GM21447 (cell line): ENCODE measurements around the gene UVRAG.
"Not testable (repeated sequence)": the region's sequence is repeated elsewhere in the genome, so short reads cannot be mapped to it uniquely, and the experiment has no call there.

Experiments
- ATAC-seq: cut with Tn5 transposase; IDR thresholded peaks from one replicate; pipeline ENCODE4 v1.9.1; 2021; ENCODE audit not compliant: unreplicated experiment

Gene UVRAG

DNA sequence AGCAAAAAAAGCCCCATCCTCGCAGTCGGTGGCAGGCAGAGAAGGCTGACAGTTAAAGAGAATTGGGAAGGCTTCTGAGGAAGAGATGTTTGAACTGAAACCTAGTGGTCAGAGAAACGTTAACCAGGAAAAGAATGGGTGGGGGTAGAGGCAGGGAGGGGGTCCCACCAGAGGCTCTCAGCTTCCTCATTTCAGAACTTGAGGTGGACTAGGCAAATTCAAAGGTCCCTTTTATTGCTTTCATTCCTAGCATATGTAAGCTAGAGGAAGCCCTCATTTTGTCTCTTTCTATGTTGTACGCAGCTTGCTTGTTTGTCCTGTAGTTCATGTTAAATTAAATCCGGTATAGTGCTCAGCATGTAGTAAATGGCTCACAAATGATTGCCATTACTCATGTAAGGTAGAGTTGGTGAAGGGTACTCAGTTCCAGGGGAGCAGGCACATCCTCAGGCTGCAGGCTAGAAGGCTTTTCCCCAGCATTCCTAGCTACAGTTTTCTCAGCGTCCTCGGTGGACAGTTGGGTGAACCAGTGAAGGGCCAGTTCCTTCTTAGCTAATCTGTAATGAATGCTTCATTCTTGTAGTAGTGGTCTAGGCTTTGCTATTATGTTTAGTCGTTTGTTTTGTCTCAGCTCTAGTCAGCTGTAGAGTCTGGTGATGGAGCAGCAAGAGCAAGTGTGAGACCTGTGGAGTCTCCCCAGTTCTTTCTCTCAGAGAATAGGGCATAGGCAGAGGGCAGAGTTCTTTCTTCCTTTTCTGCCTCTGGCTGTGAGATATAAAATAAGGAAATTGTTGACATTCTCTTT is 58.6 kb downstream of the UVRAG start:
- ATAC-seq, result peak; percentile 76

DNA sequence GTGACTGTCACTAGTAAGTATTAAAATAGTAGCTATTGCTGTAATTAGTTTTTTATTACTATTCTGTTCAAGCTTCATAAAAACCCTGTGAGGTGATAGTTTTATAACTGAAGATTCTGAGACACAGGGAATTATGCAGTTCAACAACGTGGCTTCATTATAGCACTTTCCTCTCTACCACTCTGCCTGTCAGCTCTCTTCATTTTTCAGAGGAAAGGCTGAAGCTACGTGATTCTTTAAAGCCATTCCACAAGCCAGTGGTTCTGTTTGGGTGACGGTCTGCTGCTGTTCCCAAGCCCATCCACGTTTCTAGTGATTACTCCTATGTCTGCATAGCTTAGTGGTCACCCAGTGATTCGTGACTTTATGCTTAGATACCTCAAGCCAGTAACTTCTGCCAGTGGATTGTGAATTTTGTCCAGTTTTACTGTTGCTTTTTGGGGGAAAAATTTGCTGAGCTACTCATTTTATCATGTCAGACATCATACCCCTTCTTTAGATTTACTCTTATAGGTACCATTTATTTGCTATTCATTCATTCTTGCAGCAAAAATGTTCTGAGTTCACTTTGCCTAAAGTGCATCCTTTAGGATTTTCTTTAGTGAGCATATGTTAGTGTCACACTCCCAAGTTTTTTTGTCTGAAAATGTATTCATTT is 59.8 kb downstream of the UVRAG start:
- ATAC-seq, result no peak

DNA sequence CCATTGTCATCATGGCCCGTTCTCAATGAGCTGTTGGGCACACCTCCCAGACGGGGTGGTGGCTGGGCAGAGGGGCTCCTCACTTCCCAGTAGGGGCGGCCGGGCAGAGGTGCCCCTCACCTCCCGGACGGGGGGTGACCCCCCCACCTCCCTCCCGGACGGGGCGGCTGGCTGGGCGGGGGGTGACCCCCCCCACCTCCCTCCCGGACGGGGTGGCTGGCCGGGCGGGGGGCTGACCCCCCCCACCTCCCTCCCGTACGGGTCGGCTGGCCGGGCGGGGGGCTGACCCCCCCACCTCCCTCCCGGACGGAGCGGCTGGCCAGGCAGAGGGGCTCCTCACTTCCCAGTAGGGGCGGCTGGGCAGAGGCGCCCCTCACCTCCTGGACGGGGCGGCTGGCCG is 62.3 kb downstream of the UVRAG start:
- ATAC-seq, result not testable (repeated sequence)

DNA sequence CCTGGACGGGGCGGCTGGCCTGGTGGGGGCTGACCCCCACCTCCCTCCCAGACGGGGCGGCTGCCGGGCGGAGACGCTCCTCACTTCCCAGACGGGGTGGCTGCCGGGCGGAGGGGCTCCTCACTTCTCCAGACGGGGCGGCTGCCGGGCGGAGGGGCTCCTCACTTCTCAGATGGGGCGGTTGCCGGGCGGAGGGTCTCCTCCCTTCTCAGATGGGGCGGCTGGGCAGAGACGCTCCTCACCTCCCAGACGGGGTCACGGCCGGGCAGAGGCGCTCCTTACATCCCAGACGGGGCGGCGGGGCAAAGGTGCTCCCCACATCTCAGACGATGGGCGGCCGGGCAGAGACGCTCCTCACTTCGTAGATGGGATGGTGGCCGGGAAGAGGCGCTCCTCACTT is 62.9 kb downstream of the UVRAG start:
- not testable (repeated sequence) for ATAC-seq

DNA sequence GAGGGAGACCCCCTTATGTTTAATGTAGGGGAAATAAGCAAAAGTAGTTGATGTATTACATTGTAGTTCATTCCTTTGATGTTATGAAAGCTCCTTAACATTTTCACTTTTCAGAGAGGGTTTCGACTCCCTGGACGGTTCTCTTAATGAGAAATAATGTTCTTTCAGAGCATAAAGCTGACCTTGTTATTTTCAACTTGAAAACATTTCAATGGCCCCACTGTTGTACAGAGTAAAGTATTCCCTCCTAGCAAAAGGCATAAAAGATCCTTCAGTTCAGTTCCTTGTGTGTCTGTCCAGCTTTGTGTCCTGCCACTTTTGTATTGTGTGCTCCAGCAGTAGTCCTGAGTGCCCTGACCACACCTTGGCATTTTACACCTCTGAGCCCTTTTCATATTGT is 63.9 kb downstream of the UVRAG start:
- ATAC-seq, result no peak

DNA sequence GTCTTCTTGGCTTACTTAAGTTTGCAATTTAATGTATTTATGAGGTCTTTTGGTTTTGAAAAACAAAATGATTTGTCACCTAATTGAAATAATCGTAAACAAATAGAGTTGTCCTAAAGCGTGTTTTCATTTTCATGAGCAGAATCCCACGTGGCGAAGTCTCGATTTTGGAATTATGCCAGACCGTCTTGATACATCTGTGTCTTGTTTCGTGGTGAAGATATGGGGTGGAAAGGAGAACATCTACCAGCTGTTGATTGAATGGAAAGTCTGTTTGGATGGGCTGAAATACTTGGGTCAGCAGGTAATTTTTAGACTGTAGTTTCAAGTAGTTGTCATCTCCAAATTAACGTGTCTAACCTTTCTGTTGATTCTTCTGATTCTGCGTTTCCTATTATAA is 64.7 kb downstream of the UVRAG start:
- no peak for ATAC-seq

DNA sequence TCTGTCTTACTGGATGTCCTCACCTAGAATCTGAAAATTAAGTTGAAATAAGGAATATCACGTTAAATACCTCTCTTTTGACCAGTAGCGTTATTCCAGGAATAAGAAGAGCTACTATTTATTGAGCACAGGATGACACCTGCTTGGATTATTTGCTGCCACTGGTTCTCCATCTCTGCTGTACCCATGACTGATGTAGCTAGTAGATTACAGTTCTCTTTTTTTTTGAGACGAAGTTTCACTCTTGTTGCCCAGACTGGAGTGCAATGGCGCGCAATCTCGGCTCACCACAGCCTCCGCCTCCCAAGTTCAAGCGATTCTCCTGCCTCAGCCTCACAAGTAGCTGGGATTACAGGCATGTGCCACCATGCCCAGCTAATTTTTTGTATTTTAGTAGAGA is 65.3 kb downstream of the UVRAG start:
- not testable (repeated sequence) for ATAC-seq

DNA sequence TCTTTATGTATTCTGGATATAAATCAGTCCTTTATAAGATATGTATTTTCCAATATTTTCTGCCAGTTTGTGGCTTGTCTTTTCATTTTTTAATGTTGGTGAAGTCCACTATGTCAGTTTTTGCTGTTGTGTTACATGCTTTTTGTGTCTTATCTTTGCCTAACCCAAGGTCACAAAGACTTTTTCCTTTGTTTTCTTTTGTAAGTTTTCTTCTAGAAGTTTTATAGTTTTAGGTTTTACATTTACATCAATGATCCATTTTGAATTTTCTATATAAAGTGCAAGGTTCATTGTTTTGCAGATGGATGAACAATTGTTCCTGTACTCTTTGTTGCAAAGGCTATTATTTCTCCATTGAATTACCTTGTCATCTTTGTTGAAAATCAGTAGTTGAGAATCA is 69.3 kb downstream of the UVRAG start:
- no peak for ATAC-seq

DNA sequence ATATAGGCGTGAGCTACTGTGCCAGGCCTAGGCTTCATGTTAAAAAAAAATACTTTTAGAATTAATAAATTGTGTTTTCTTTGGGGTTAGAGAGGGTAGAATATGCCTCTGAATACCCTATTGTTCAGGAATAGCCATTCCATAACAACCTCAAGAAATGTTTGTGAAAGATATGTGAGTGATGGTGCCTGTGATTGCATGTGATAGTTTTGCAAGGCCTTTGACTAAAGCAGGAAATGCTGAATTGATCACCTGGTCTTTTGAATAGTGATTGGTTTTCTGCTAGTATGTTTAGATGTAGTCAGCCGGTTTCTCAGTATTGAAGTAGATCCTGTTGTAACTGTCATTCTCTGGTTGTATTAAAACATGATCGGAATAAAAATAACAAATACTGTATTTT is 73.4 kb downstream of the UVRAG start:
- no peak for ATAC-seq

DNA sequence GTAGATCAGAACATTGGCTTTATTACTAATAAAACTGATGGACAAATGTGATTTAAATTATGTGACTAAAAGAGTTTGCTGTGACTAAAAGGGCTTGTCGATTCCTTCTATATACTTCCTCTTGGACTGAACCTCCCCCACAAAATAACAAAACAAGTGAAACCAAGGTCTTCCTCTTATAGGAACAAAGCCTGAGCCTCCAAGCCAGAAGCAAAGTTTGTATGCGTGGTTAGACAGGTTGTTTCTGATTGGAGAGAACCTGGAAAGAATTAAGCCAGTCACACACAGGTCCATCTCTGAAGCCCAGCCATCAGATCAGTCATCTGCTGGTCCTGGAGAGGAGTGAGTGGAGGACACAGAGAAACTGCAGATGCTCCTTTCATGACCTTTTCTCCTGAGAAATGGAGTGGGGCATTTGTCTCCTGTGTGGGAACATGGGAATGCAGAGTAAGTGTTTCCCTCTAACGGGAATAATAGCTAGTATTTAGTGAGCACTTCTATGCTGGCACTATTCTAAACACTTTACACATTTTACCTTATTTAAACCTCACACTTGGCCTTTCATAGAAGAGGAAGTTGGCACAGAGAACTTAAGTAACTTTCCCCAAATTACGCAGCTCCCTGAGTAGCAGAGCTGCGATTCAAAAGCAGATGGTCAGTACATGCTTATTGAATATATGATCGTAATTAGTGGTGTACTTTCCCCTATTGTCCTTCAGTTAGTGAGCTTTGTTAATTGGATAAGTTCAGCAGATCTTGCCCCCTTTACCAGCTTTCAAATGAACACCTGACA is 77.1 kb downstream of the UVRAG start:
- ATAC-seq, result peak; percentile 74

DNA sequence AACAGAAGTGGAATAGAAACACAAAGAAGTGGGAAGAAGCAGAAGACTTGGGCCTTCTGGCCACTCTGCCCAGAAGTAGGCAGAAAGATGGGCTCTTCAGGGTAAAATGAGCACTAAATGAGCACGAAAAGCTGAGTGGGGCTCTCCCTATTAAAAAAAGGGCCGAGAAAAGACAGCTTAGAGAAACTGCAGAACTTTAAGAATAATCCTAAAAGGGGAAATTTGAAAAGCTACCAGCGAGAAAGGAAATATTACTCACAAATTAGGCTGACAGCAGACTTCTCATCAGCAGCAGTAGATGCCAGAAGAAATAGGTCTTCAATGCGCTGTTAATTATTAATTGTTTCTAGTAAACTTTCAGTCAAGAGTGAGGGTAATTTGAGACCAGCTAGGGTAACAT is 78.2 kb downstream of the UVRAG start:
- ATAC-seq, result no peak

DNA sequence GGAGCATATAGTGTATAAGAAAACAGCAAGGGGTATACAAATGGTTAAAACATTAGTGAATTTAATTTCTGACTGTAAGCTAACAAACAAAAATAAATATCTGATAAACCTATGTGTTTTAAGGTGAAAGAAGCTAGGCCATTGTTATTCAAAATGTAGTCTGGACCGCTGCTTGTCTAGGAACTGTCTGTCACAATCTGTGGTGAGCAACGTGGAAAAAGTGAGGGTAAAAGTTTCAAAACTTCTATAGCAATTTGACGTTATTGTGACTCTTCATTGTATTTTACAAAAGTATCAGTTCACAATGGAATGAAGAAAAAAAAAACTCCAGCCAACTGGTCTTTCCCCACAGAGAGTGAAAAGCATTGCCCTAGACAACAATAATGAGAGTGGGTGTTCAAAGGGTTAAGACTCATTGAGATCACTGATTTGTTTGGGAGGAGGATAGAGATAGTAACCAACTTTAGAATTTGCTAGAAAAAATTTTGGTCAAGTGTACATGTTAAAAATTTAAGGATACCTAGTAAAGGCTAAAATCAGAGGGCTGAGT is 79.1 kb downstream of the UVRAG start:
- no peak for ATAC-seq

DNA sequence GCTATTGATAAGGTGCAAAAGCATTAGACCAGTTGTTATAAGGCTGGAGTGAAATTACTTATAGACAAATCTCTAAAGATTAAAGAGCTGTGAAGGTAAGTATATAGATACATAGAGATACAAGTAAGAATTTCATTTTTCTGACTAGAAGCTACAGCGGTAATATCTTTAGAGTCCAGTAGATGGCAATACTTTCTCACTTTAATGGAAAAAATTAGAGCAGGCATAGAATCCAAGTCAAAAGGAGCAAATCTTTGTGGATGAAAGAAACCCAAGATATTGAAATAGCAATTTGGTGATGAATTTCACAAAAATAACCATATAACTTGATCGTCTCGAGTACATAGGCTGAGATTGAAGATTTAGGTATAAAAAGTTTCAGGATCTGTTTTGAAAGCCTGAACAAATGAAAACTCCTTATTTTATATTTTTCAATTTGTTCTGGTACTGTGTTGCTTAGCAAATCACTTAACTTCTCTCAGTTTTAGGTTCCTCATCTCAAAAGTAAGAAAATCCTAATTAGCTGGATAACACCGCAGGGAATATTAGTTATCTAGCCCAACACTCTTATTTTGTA is 81.9 kb downstream of the UVRAG start:
- no peak for ATAC-seq

DNA sequence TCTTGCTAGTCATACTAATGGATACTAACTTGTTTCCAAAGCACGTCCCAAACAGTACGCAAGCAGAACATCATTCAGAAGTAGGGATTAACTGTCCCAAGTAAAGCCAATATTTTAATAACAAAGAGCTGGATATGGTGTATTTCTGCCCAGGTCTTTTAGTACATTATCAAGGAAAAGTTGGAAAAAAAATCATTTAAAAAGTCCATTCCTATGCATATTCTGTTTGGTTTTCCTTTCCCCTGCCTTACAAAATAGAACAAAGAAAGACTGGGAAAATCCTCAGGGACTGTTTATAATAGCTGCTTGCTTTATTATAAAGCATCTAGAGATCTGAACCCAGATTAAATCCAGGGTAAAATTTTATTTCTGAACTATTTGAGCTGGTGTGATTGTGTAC is 83.9 kb downstream of the UVRAG start:
- ATAC-seq, result no peak

DNA sequence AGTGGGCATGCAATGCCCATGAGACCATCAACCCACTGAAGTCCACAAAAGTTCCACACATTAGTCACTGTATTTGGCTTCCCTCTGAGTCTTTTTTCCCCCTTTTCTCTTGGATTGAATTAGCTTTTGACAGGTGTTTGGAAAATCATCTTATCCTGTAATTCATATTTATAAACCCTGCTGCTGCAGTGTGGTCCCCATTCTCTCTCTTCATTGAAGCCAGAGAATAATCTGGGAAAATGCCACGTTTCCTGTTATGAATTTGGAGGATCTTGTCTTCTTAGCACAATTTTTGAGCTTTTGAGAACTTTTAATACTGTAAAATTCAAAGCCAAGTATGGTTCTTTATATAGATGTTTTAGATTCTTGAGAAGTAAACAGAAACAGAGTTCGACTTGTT is 84.8 kb downstream of the UVRAG start:
- ATAC-seq, result no peak

DNA sequence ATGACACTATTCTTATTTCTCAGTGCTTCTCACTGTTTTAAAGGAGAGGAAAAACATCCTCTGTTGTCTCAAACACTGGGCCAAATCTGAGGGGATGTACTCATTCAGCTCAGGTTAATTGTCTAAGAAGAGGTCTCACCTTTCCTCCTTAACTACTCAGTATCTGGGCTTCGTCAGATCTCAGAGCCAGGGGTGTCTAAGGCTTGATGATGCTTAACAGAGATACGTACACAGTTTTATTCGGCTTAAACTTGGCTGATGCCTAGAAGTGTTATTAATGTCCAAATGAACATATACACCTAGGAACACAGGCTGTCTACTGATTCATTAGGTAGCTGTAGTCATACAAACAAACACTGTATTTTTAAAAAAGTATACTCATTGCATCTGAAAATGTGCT is 85.8 kb downstream of the UVRAG start:
- no peak for ATAC-seq

DNA sequence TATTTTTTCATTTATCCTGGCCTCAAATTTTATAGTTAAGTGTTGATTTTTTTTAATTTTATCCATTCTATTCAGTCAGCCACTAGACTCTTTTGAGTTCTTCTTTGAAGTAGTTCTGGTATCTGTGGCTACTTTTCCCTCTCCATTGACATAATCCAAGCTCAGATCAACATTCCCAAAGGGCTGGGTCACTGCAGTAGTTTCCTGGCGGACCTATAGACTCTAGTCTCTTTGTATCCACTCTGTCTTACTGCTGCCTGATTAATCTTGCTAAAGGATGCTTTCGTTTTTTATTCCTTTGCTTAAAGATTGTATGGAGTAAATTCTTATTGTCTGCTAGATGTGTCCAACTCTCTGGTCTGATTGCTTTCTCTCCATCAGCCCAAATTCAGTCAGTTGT is 87.6 kb downstream of the UVRAG start:
- no peak for ATAC-seq

DNA sequence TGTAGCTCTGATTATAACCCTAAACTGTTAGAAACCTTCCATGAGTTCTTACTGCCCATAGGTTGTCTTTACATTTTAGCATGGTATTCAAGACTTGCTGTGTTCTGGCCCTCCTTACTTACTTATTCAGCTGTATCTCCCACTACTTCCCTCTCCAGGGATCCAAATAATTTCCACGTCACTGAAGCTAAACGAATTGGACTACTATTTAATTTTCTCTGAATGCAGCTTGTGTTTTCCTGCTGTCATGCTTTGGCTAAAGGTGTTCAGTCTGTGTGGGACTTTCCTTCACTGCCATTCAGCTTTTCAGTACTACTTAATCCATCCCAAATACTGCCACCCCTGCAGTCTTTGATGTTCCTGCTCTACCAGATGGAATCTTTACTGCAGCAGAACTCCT is 88.3 kb downstream of the UVRAG start:
- ATAC-seq, result no peak

DNA sequence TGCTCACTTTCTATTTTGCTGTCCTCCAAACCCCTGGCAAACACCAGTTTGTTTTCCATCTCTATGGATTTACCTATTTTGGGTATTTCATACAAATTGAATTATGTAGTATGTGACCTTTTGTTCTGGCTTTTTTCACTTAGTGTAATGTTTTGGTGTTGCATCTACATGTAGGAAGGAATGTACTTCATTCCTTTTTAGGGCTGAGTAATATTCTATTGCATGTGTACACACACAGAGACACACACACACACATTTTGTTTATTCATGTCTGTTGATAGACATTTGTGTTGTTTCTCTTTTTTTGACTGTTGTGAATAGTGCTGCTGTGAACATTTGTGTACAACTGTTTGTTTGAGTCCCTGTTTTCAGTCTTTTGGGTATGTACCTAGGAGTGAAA is 90.4 kb downstream of the UVRAG start:
- no peak for ATAC-seq

DNA sequence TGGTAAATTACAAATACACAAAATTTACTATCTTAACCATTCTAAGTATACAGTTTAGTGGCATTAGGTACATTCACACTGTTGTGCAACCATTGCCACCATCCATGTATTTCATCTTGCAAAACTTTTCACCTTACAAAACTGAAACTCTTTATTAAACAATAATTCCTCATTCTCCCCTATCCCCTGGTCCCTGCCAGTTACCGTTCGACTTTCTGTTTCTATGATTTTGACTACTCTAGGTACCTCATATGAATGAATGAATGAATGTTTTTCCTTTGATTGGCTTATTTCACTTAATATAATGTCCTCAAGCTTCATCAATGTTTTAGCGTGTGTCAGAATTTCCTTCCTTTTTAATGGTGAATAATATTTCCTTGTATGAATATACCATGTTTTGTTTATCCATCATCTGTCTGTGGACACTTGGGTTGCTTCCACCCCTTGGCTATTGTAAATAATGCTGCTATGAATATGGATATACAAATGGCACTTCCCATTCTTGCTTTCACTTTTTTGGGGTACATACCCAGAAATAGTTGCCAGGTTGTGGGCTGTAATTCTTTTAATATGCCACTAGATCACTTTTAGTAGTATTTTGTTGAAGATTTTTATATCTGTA is 93.0 kb downstream of the UVRAG start:
- no peak for ATAC-seq
